Ovary (tissue), 3 donors: ENCODE data around the gene AHRR.

ENCODE experiments used
- CTCF ChIP-seq, 3 donors: fragments of 450-650 bp in 2 of 3; fragments of 200-600 bp in 1 of 3; IDR thresholded peaks; one replicate each; pipeline versions ENCODE4 v1.5.1 to v1.8.0; 2016 to 2022; ENCODE audit warnings: antibody characterized with exemption in 3 of 3, mild to moderate bottlenecking in 1 of 3
- EP300 ChIP-seq: sonication (generic); formaldehyde crosslinking; IDR thresholded peaks from one replicate; pipeline ENCODE4 v1.6.1; 2017; ENCODE audit warnings: antibody characterized with exemption
- POLR2A ChIP-seq: fragments of 450-650 bp; IDR thresholded peaks from one replicate; pipeline ENCODE4 v1.6.1; 2017; ENCODE audit warnings: antibody characterized with exemption, mild to moderate bottlenecking, moderate library complexity
- donor health status: DM: no; HTN: no; CAD: no.

GRCh38 chr5:298737-299125 lies 22.8 kb upstream of the AHRR start:
- TF ChIP-seq CTCF (IDR thresholded peaks at IDR 0.05) = no peak
- no peak for TF ChIP-seq EP300
- TF ChIP-seq POLR2A = no peak
